K562 treated with DMSO at 1 percent for 4 hours (cell line): ENCODE results near the gene OLFML3. TPM values are rescaled to one million over a fixed set of nuclear protein-coding genes. Genes with fewer than 3 reads are reported as not detected.

Source experiments
- total RNA-seq: library from RNA; unstranded; fragments of 300-600 nt; gene quantifications from 2 replicates; pipeline ENCODE4 v1.2.3, GENCODE V29; 2022; ENCODE audit not compliant: insufficient read depth

OLFML3 gene, protein sequence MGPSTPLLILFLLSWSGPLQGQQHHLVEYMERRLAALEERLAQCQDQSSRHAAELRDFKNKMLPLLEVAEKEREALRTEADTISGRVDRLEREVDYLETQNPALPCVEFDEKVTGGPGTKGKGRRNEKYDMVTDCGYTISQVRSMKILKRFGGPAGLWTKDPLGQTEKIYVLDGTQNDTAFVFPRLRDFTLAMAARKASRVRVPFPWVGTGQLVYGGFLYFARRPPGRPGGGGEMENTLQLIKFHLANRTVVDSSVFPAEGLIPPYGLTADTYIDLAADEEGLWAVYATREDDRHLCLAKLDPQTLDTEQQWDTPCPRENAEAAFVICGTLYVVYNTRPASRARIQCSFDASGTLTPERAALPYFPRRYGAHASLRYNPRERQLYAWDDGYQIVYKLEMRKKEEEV
- total RNA-seq: not detected in 2 replicates

DNA sequence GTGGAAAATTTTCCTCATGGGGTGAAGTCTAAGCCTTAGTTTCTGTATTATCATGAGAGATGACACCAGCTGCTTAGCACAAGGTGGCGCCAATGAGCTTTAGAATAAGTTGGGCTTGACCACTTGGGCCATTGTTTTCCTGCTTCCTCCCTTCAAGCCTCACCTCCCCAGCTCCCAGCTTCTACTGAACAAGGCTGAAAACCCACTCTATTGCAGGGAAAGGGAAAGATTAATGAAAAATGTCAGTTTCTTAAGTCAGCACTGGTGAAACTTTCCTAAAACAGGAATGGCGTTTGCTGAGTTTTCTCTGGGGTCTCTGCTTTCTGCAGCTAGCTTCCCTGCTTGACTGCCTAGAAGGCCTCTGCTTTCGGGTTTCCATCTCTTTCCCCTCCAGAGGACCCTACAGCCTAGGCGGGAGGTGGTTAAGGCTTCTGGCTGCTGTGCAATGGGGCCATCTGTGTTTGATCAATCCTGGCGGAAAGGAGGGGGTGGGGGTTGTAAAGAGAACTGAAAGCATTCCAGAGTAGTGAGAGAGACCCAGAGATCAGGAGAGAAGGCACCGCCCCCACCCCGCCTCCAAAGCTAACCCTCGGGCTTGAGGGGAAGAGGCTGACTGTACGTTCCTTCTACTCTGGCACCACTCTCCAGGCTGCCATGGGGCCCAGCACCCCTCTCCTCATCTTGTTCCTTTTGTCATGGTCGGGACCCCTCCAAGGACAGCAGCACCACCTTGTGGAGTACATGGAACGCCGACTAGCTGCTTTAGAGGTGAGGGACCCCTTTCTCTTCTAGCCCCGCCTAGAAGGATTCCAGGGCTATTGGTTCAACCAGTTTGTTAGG is at the start of gene OLFML3:
OLFML3 (plus strand) TSS at position 612 of the 840 bp plus-strand sequence; CDS start at position 655, 43 bp downstream.

Other genes starting within 250 kb of the OLFML3 start
- 32.9 and 39.8 TPM in 2 replicates for gene PHTF1, start 220.0 kb upstream of the OLFML3 start, total RNA-seq
- gene RSBN1, start 167.0 kb upstream of the OLFML3 start, total RNA-seq: 10.7 and 13.8 TPM in 2 replicates
- 0.75 and 0.84 TPM in 2 replicates for gene PTPN22, start 107.8 kb upstream of the OLFML3 start, total RNA-seq
- gene BCL2L15, start 91.9 kb upstream of the OLFML3 start, total RNA-seq: not detected in 2 replicates
- gene AP4B1, start 74.7 kb upstream of the OLFML3 start, total RNA-seq: 7.4 and 10.2 TPM in 2 replicates
- 12.2 and 15.5 TPM in 2 replicates for gene DCLRE1B, start 74.1 kb upstream of the OLFML3 start, total RNA-seq
- gene HIPK1, start 50.1 kb upstream of the OLFML3 start, total RNA-seq: 25.3 and 39.0 TPM in 2 replicates
- gene SYT6, start 174.4 kb downstream of the OLFML3 start, total RNA-seq: not detected in 2 replicates